Measurements from ENCODE around the gene LRFN5.
A peak's percentile ranks its signal among the peaks of the same experiment; 100 is the strongest.
"Not testable (repeated sequence)": the region's sequence is repeated elsewhere in the genome, so short reads cannot be mapped to it uniquely, and the experiment has no call there.

The LRFN5 gene

GRCh38 chr14:41636492-41637392 lies 30.1 kb downstream of the LRFN5 start:
- no peak for DNase-seq

GRCh38 chr14:41641690-41642089 lies 35.0 kb downstream of the LRFN5 start:
- DNase-seq, result no peak

GRCh38 chr14:41642367-41642766 lies 35.7 kb downstream of the LRFN5 start:
- DNase-seq, result no peak

GRCh38 chr14:41642789-41643188 lies 36.1 kb downstream of the LRFN5 start:
- no peak for DNase-seq

GRCh38 chr14:41644606-41645005 lies 37.9 kb downstream of the LRFN5 start:
- DNase-seq, result no peak

GRCh38 chr14:41650802-41651201 lies 44.1 kb downstream of the LRFN5 start:
- no peak for DNase-seq

- no peak for DNase-seq
Measured at GRCh38 chr14:41654196-41654595, 47.5 kb downstream of the LRFN5 start.

GRCh38 chr14:41662780-41663472 lies 56.2 kb downstream of the LRFN5 start:
- no peak for DNase-seq

GRCh38 chr14:41663473-41663850 lies 56.8 kb downstream of the LRFN5 start:
- DNase-seq, result no peak

GRCh38 chr14:41666301-41666700 lies 59.6 kb downstream of the LRFN5 start:
- no peak for DNase-seq

GRCh38 chr14:41668356-41668755 lies 61.7 kb downstream of the LRFN5 start:
- no peak for DNase-seq

- not testable (repeated sequence) for DNase-seq
Measured at GRCh38 chr14:41673601-41674000, 66.9 kb downstream of the LRFN5 start.

GRCh38 chr14:41674511-41674971 lies 67.9 kb downstream of the LRFN5 start:
- DNase-seq, result not testable (repeated sequence)

GRCh38 chr14:41699486-41699885 lies 92.8 kb downstream of the LRFN5 start:
- DNase-seq, result no peak

GRCh38 chr14:41718477-41719166 lies 111.9 kb downstream of the LRFN5 start:
- DNase-seq, result peak; percentile 87

- DNase-seq, result no peak
Measured at GRCh38 chr14:41739203-41739602, 132.5 kb downstream of the LRFN5 start.

GRCh38 chr14:41743140-41743539 lies 136.5 kb downstream of the LRFN5 start:
- DNase-seq, result no peak

GRCh38 chr14:41749429-41749828 lies 142.8 kb downstream of the LRFN5 start:
- no peak for DNase-seq

GRCh38 chr14:41750575-41750974 lies 143.9 kb downstream of the LRFN5 start:
- not testable (repeated sequence) for DNase-seq

GRCh38 chr14:41758011-41758665 lies 151.5 kb downstream of the LRFN5 start:
- no peak for DNase-seq

- DNase-seq, result no peak
Measured at GRCh38 chr14:41761204-41761603, 154.5 kb downstream of the LRFN5 start.

- DNase-seq, result no peak
Measured at GRCh38 chr14:41766772-41767171, 160.1 kb downstream of the LRFN5 start.
